ENCODE data around the gene KLHL33.

Gene KLHL33

DNA sequence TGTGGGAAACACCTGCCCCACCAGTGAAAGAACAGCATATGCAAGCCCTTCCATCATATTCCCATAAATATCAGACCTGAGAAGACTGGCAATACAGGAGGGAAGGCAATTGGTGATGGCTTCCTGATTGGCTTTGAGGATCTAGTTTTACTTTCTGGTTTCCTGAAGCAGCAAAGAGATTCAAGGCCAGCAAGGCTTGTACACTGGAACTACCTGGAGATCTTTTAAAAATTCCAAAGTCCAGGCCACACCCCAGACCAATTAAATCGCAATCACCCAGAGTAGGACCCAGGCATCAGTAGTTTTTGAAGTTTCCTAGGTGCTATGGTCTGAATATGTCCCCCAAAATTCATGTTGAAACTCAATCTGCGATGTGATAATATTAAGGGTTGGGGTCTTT is 19.7 kb downstream of the KLHL33 start:
- DNase-seq (ENCODE audit: low read depth) = no peak

DNA sequence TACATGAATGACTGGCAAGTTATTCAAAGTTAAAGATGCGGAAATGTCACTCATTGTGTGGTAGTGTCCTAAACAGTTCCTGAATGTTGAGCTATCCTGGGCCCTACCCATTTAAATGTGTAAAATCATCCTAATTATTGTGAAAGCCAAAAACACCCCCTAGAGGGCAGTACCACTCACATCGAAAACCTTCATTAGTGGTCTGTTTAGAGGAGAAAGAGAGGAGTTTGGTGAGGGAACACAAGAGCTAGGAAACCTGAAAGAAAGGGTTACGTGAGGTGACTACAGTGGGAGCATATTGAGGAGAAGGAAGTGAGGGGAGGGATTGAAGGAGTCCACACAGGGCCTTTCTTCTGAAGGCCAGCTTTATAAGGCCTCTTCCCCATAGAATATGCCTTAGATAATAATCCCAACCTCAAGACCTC is 20.2 kb downstream of the KLHL33 start:
- DNase-seq (ENCODE audit: low read depth) = no peak

DNA sequence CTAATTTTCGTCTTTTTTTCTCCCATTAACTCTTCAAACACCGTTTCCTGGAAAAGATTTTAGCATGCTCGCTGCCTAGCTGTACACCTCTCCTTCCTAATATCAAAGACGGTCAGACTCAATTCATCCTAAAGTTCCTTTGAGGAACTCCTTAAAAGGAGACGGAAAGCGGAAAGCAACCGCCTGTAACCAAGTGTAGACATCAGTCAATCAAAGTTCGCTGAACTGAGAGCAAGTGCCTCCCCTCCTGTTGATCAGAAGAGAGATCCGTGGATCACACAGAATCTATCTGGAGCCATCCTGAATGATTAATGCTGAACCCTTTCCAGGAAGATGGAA is 22.3 kb downstream of the KLHL33 start:
- DNase-seq (ENCODE audit: low read depth) = no peak

DNA sequence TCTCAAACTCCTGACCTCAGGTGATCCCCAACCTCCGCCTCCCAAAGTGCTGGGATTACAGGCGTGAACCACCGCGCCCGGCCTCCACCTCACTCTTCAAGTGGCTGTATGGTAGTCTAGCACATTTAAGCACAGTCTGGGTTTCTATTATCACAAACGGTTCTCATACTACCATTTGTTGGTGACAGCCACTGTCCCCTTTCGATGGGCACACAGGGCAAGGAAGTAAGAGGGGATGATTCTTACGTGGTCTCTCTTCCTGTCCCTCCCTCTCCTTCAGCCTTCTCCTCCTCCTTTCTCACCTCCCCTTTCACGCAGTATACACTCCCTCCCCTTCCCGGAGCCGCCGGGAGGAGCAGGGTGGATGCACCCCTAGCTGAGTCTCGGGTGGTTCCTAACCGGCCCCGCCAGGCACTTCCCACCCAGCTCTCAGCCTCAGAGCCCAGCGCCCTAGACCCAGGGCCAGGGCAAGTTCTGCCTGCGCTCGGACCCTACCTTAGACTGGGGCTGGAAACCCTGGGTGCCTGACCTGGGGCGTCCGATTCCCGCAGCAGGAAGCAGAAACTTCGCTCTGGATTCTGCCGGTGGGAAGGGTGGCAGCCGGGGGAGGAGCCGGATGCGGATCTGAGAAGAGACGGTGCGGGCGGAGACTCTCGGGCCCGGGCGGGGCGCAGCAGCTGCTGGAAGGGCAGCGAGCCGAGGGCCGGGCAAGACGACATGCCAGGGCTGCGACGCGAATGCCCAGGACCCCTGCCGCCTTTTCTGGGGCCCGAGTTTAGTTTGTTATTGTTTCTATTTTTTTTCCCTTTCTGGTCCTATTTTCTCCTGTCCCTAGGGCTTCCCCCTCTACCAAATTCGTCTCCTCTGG is 22.9 kb downstream of the KLHL33 start, which contains the start of gene TEP1:
TSS of gene TEP1 (minus strand) at position 626 of the 868 bp plus-strand sequence. CDS start 5,062 bp downstream, outside the sequence.
- peak; percentile 32 for DNase-seq (ENCODE audit: low read depth)

DNA sequence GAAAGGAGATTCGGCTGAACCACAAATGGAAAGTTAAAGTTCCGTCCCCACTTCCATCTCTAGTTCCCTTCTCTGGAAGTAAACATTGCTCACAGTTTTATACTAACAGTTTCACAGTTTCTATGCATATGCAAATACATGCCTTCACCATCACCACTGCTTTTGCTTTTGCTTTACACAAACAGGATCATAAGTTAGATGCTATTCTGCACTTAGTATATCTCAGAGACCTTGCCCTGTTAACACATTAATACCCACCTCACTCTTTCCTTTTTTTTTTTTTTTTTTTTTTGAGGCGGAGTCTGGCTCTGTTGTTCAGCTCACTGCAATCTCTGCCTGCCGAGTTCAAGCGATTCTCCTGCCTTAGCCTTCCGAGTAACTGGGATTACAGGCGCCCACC is 23.6 kb downstream of the KLHL33 start:
- no peak for DNase-seq (ENCODE audit: low read depth)

DNA sequence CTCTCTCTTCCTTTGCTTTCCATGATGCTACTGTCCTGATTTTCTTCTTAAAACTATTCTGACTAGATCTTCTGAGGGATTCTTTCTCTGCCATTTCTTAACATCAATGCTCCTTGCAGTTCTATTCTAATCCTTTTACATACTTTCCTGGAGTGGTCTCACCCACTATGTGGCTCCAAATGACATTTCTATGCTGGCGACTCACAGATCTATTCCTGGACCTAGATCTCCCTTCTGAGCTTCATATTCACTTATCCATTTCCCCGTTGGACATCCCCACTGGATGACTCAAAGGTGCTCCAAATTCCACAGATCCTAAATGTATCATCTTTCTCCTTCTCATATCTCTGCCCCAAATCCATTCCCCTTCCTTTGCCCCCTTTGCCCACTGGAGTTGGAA is 26.7 kb downstream of the KLHL33 start:
- peak; percentile 11 for DNase-seq (ENCODE audit: low read depth)

DNA sequence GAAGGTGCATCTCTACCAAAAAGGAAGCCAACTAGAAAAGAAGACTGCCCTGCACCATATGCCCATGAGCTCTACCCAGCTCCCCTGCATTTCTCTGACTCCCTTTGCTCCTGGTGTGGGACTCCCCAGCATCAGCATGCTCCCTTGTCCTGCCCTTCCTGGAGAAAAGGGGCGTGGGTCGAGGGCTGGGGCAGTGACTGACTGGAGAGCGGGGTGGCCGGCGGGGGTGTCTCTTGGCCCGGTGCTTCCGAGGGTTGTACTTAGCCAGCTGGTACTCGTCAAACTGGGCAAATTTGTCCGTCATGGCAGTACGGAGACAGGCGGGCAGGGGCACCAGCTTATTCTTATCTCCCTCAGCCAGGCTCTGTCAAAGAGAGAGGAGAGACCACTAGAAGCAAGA is 32.4 kb downstream of the KLHL33 start:
- no peak for DNase-seq (ENCODE audit: low read depth)

DNA sequence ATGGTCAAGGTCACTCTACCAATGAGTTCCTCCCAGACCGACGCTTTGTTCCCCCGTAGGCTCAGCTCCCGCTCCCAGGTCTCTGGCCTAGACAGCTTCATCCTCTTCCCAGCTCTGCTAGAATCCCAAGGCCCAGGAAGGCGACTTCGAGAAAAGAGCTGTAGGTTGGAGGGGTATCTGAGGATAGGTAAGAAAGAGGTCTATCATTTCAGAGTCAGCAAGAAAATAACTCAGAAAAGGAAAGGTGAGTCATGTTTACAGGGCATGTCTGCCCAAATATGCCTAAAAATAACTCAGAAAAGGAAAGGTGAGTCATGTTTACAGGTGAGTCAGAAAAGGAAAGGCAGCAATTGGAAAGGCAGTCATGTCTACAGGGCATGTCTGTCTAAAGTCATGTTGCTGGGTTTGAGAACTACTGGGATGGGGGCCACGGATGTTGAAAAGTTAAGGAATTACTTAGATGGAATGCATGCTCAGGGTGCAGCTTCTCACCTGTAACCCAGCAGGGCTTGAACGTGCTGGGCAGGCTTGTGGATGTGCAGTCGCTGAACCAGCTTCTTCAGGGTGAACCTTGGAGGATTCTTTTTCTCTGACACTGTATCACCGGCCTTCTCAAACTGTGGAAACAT is 34.9 kb downstream of the KLHL33 start:
- no peak for DNase-seq (ENCODE audit: low read depth)

DNA sequence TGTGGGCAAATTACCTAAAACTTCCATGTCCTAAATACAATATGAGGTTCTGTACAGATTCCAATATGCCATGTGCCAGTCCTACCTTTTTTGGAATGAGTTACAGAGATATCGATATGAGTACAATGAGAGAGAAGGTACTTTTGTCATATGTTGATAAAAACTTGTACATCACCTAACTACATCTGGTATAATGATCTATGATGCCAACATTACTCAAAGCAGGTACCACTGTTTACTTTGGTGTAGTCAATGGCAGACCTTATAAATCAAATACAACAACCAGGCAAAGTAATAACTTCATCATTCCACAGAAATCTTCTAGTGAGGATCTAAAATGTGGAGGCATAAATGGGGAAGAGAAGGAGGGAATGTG is 35.4 kb downstream of the KLHL33 start:
- no peak for DNase-seq (ENCODE audit: low read depth)

DNA sequence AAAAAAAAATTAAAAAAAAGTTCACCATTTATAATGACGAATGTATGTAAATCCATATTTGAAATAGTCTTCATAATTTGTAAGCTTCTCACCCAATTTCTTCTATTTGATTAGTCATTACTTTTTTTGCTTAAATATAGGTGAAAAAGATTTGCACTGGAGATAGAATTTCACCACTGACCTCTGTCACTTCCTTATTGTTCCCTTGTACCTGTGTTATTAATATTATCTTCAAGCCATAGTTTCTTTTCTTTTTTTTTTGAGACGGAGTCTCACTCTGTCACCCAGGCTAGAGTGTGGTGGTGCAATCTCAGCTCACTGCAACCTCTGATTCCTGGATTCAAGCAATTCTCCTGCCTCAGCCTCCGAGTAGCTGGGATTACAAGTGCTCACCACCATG is 38.5 kb downstream of the KLHL33 start:
- no peak for DNase-seq (ENCODE audit: low read depth)

DNA sequence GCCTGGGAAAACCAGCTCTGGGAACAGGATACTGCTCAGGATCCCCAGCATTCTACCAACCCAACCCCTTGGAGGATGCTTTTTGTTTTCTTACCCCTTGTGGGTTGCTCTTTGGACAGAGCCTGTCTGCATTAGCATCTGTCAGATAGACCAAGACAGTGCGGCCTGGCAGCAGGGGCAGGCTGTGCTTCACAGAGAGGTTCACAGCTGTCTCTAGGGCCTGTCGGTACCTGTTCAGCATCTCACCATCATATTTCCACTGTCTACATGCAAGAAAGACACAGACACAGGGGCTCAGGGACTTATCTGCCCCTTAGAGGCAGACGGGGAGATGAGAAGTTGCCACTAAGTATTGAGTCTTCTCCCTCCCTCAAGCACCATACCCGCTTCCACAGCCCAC is 44.5 kb downstream of the KLHL33 start:
- no peak for DNase-seq (ENCODE audit: low read depth)

DNA sequence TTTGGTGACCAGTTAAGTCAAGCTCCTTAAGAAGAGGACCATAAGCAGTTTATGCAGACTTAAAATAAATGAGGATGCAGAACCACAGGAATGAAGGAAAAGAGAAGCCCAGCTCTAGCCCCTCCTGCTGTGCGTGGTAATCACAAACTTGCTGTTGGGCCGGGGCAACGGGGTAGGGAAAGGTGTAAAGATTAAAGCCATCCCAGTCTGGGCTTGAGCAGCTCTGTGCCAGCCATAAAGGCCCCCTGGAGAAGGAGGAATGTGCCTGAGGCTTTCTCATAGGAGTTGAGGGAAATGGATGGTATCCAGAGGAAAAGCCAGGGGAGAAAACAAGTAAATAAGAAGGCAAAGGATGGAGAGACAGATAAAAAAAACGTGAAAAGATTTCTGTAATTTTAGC is 47.8 kb downstream of the KLHL33 start:
- DNase-seq (ENCODE audit: low read depth) = no peak

DNA sequence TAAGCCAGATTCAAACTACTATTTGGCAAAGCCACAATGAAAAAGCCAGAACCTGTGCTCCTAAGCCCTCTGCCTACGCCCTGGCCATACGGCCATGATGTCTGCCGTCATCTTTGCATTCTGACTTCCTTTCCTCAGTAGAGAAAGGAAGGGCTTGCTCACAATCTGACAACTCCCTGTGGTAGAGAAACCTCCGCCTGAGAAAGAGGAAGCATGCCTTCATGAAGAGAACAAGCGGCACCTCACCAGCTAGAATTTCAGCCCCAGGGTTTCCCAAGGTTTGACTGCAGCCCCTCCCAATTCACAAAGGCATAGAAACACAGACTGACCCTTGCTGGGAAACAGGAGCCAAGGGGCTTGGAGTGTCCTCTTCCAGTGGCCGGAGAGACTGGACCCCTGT is 48.4 kb downstream of the KLHL33 start:
- no peak for DNase-seq (ENCODE audit: low read depth)

DNA sequence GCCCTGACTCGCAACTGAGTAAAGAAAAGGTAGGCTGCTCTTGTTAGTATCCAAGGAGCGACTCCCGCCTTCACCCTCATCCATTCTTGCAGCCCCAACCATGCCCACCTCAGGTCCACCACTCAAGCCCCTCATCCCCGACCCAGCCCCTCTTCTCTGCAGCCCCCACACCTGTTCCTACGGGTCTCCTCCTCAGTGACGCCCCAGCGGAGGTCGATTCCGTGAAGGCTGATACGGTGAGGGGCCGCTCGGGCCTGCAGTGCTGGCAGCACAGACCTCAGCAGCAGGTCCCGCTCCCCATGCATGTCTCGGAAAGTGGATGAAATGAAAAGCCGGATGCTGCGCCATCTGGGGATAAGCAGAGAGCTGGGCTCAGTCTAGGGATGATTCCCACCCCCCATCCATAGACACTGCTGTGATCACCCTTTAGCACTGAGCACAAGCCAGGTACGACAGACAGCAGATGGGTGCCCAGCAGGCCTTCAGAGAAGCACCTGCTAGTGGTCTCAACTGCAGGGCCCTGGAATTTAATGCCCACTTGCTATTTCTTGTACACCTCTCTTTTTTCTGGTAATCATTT is 49.6 kb downstream of the KLHL33 start:
- DNase-seq (ENCODE audit: low read depth) = no peak

DNA sequence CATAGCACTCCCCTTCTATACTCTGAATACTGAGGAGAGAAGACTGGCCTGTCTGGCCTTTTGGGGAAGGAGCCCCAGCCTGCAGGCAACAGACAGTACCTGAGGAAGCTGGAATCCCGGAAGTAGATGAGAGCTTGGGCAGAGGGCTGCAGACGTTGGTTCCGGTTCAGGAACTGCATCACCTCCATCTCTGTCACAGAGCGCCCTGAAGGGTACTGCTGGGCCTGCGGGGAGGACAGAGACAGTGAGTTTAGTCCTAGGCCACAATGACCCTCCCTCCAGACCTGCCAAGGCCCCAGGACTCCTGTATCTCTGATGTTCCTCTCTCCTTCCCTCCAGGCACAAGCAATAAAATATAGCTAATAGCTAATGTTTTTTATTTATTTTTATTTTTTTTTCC is 51.1 kb downstream of the KLHL33 start:
- no peak for DNase-seq (ENCODE audit: low read depth)

DNA sequence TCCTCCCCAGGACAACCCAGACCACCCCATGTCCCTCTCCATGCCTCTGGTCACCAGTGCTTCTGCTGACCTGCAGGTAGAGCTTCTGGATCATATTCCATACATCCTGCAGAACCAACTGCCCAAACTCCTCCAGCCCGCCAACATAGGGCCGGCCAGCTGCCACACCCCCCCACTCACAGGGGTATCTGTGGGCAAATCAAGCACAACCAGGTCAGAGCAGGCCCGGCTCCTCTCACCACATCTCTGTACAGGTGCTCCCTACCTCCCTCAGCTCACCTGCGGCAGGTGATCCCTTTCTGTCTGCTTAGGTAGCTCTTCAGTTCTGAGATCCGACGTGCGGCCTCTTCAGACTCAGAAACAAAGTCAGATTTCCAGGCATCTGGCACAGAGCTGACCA is 51.6 kb downstream of the KLHL33 start:
- no peak for DNase-seq (ENCODE audit: low read depth)

DNA sequence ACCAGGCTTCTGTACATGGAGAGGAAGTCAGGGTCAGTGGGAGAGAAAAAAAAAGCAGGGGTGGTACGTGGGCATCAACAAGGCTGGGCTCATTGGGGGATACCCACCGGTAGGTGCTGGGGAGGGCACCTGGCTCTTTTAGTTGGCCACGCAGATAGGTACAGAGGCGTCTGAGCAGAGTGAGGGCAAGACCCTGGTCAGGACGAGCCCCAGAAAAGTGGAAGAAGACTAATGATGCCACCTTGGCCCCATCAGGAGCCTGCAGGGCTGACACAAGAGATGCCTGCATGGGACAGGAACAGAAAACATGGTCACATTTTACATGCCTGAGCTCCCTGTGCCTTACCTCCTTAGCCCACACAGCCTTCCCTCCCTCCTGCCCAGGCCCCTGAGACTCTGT is 52.3 kb downstream of the KLHL33 start:
- DNase-seq (ENCODE audit: low read depth) = no peak

DNA sequence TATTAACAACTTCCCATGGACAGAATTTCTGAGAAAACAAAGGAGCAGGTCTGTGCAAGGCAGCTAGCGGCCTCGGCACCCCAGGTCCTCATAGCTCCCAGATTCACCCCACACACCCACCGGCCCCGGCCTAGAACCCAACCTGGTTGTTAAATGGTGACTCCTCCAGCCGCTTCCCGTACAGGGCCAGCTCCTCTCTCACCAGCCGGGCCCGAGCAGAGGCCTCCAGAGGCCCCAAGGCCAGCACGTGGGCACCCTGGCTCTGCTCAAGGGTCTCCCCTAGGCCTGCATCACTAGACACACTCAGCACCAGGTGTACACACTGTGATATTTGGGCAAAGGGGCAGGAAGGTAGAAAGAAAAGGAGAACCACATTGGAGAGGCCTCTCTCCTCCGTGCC is 52.9 kb downstream of the KLHL33 start:
- DNase-seq (ENCODE audit: low read depth) = no peak

DNA sequence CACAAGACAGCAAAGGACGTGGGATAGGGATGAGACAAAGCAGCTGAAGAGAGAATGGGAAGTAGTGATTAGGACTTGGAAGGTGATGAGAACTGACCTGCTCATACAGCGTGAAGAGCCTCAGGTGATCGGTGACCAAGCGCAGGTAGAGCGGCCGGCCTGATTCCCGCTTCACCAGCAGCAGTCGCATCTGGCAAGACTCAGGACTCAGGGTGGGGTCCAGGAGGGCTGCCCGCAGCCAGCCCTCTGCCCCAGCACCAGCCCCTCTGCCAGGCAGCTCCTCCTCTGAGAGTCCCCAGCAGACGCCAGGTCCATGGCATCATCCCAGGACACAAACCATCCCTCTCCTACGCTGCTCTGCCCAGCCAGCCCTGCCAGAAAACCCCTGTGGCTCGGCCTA is 53.4 kb downstream of the KLHL33 start:
- no peak for DNase-seq (ENCODE audit: low read depth)

DNA sequence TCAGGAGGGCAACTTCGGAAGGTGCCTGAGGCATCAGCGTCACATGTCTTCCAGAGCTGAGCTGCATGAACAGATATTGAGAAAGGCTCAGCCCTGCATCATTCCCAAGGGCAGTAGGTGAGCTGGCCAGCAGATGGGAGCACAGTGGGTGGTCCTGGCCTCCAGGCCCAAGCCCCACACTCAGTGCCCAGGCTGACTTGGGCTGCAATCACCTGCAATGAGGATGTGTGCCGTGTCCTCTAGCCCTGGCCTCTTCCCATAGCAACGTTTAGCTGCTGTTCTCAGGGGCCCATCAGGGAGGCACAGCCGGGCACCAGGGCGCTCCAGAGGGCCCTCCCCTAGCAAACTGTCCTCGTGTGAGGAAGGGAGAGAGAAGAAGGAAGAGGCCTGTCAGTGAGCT is 54.6 kb downstream of the KLHL33 start:
- DNase-seq (ENCODE audit: low read depth) = no peak

DNA sequence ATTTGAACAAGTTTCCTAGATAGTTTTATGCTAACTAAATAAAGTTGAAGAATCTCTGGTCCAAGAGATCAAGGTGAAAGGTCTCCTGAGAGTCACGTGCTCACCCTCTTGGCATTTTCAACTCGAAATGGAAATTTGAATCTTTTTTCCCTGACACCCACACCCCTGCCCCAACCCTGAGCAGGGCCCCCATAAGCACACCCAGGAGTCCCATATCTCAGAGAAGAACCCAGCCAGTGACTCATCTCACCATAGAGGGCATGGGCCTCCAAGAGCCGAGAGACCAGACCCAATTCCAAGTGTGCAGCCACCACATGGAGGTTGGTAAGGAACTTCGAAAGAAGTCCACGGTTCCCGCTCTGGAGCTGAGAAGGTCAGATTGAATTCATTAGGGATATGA is 55.3 kb downstream of the KLHL33 start:
- no peak for DNase-seq (ENCODE audit: low read depth)

DNA sequence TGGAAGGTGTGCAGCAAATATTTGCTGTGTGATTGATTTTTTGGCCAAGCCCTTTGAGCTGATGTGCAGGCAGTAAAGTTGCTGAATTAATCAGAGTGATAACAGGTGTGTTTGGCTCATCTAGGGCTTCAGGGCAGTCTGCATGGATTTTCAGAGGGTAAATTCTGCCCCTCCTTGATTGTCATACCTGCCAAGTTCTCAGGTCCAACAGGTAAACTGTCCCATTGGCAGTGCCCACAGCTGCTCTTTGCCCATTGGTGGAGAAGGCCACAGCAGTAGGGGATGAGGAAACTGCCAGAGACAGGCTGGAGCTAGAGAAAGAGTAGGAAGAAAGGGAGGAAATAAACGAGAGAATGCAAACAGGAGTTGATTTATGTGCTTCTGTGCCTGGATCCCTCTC is 56.2 kb downstream of the KLHL33 start:
- no peak for DNase-seq (ENCODE audit: low read depth)

DNA sequence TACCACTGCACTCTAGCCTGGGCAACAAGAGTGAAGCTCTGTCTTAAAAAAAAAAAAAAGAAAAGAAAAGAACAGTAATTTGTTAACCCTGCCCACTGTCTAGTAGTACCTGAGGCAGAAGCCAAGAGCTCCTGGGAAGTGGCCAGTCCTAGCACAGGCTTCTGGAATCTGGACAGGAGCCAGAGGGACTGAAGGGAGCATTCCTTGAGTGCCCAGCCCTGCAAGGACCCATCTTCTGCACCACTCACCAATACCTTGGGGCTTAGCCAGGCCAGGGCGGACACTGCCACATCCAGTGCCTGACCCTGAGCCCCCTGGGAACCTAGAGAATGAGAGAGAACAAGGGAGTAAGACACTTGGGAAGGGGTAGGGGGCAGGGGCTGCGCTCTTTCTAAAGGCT is 58.8 kb downstream of the KLHL33 start:
- no peak for DNase-seq (ENCODE audit: low read depth)

All from non-pigmented ciliary epithelial cell (primary cell).